IMR-90 (cell line): ENCODE results near the gene PHF21B. TPM values are rescaled to one million over a fixed set of nuclear protein-coding genes. Genes with fewer than 3 reads are reported as not detected.

Experiments used
- ATAC-seq: fragments of 200-7000 bp; cut with Tn5 transposase; 2 replicates; pipeline ENCODE4 v1.9.1; 2020; ENCODE audit warnings: low read depth, mild to moderate bottlenecking, moderate library complexity
- BruUV-seq: library from RNA; stranded (reverse); fragments of 400-500 nt; replicated peaks from 2 replicates; lab custom pipeline; 2021; lab: Mats Ljungman, UMichigan
- CTCF ChIA-PET: fragments of 300-600 bp; formaldehyde crosslinking; extraction: SDS; loops from one replicate; lab custom pipeline; 2021; ENCODE audit warnings: antibody characterized with exemption; lab: Yijun Ruan, JAX
- POLR2A ChIA-PET: fragments of 300-600 bp; sonication (Branson Sonifier 250); formaldehyde crosslinking; loops from one replicate; lab custom pipeline; 2022; ENCODE audit warnings: antibody characterized with exemption; ENCODE audit not compliant: unreplicated experiment; lab: Charles Lee
- DNase-seq: peaks from one replicate; pipeline ENCODE4 v3.0.0; 2013
- H2AFZ ChIP-seq: replicated peaks from 2 replicates; pipeline ENCODE3; 2013; ENCODE audit warnings: low read length, mild to moderate bottlenecking; ENCODE audit not compliant: poor library complexity
- H2AK5ac ChIP-seq: 2 replicates; pipeline ENCODE4 v1.6.1; 2013; ENCODE audit warnings: low read depth, low read length, inconsistent platforms
- H2AK9ac ChIP-seq: replicated peaks from 2 replicates; pipeline ENCODE3; 2013; ENCODE audit warnings: mild to moderate bottlenecking, low read depth, low read length, moderate library complexity; ENCODE audit not compliant: poor library complexity
- H2BK120ac ChIP-seq: 2 replicates; pipeline ENCODE4 v1.6.1; 2013; ENCODE audit warnings: low read depth, low read length, inconsistent platforms
- H2BK15ac ChIP-seq: 3 replicates; pipeline ENCODE4 v1.6.1; 2013; ENCODE audit warnings: low read depth, low read length, inconsistent platforms
- H2BK20ac ChIP-seq: 2 replicates; pipeline ENCODE4 v1.6.1; 2013; ENCODE audit warnings: low read depth, mild to moderate bottlenecking, inconsistent platforms, low read length, moderate library complexity
- H2BK5ac ChIP-seq: 2 replicates; pipeline ENCODE4 v1.6.1; 2013; ENCODE audit warnings: mild to moderate bottlenecking, low read depth, low read length, inconsistent platforms; ENCODE audit not compliant: poor library complexity, severe bottlenecking
- H3K14ac ChIP-seq: replicated peaks from 2 replicates; pipeline ENCODE4 v1.6.1; 2013; ENCODE audit warnings: low read depth, low read length, inconsistent platforms
- H3K18ac ChIP-seq: 2 replicates; pipeline ENCODE4 v1.6.1; 2013; ENCODE audit warnings: low read depth, low read length, control low read depth
- H3K23ac ChIP-seq: 2 replicates; pipeline ENCODE4 v1.6.1; 2013; ENCODE audit warnings: low read depth, low read length, inconsistent platforms
- H3K27ac ChIP-seq: 2 replicates; pipeline ENCODE4 v1.5.1; 2013; ENCODE audit warnings: mild to moderate bottlenecking, control low read depth, low read length; ENCODE audit not compliant: insufficient read depth
- H3K27me3 ChIP-seq: 2 replicates; pipeline ENCODE4 v1.6.1; 2013; ENCODE audit warnings: low read length; ENCODE audit not compliant: control insufficient read depth, insufficient read depth
- H3K36me3 ChIP-seq: 2 replicates; pipeline ENCODE4 v1.6.1; 2013; ENCODE audit warnings: low read length, mixed read lengths; ENCODE audit not compliant: control insufficient read depth, insufficient read depth
- H3K4ac ChIP-seq: 2 replicates; pipeline ENCODE4 v1.6.1; 2013; ENCODE audit warnings: low read depth, low read length, inconsistent platforms
- H3K4me1 ChIP-seq: 2 replicates; pipeline ENCODE4 v1.6.1; 2013; ENCODE audit warnings: low read length, mixed read lengths; ENCODE audit not compliant: control insufficient read depth, insufficient read depth
- H3K4me2 ChIP-seq: 2 replicates; pipeline ENCODE4 v1.6.1; 2013; ENCODE audit warnings: low read depth, mild to moderate bottlenecking, control low read depth, low read length, moderate library complexity
- H3K4me3 ChIP-seq: 2 replicates; pipeline ENCODE4 v1.5.1; 2013; ENCODE audit warnings: low read depth, mild to moderate bottlenecking, control low read depth, low read length, moderate library complexity; ENCODE audit not compliant: insufficient read depth
- H3K56ac ChIP-seq: 2 replicates; pipeline ENCODE4 v1.6.1; 2013; ENCODE audit warnings: low read length, inconsistent platforms; ENCODE audit not compliant: insufficient read depth; ENCODE audit errors: extremely low read depth
- H3K79me1 ChIP-seq, 2 experiments: 2 replicates each; pipeline ENCODE4 v1.6.1; 2013; ENCODE audit warnings: low read length in 2 of 2, inconsistent platforms in 1 of 2, low read depth in 1 of 2
- H3K9ac ChIP-seq: 2 replicates; pipeline ENCODE4 v1.6.1; 2013; ENCODE audit warnings: low read depth, low read length, control low read depth
- H3K9me1 ChIP-seq: 2 replicates; pipeline ENCODE4 v1.6.1; 2013; ENCODE audit warnings: low read length, inconsistent platforms; ENCODE audit not compliant: insufficient read depth
- H3K9me3 ChIP-seq: 2 replicates; pipeline ENCODE4 v1.6.1; 2013; ENCODE audit warnings: low read length; ENCODE audit not compliant: control insufficient read depth, insufficient read depth
- H4K20me1 ChIP-seq: 2 replicates; pipeline ENCODE4 v1.6.1; 2013; ENCODE audit warnings: low read length, inconsistent platforms; ENCODE audit not compliant: insufficient read depth
- H4K5ac ChIP-seq: 2 replicates; pipeline ENCODE4 v1.6.1; 2013; ENCODE audit warnings: mild to moderate bottlenecking, low read depth, low read length, control low read depth
- H4K8ac ChIP-seq, 2 experiments: 2 replicates each; pipeline ENCODE4 v1.6.1; 2013; ENCODE audit warnings: low read depth in 2 of 2, low read length in 2 of 2, control low read depth in 1 of 2, inconsistent platforms in 1 of 2
- H4K91ac ChIP-seq: 2 replicates; pipeline ENCODE4 v1.6.1; 2013; ENCODE audit warnings: low read depth, low read length, inconsistent platforms; ENCODE audit not compliant: insufficient read depth
- BHLHE40 ChIP-seq: fragments of 150-350 bp; IDR thresholded peaks from 2 replicates; pipeline ENCODE4 v1.6.1; 2016; ENCODE audit warnings: mild to moderate bottlenecking, low read depth, low read length
- CEBPB ChIP-seq: IDR thresholded peaks from 2 replicates; pipeline ENCODE4 v1.6.1; 2012; ENCODE audit warnings: low read depth, low read length, improper control_type of control experiment
- CHD1 ChIP-seq: IDR thresholded peaks from 2 replicates; pipeline ENCODE4 v1.6.1; 2012; ENCODE audit warnings: low read depth, low read length, improper control_type of control experiment
- MAFK ChIP-seq: IDR thresholded peaks from 2 replicates; pipeline ENCODE4 v1.6.1; 2012; ENCODE audit warnings: low read depth, low read length, improper control_type of control experiment
- MAZ ChIP-seq: IDR thresholded peaks from 2 replicates; pipeline ENCODE4 v1.6.1; 2012; ENCODE audit warnings: low read depth, mild to moderate bottlenecking, low read length, improper control_type of control experiment, moderate library complexity, borderline replicate concordance
- MXI1 ChIP-seq: IDR thresholded peaks from 2 replicates; pipeline ENCODE4 v1.6.1; 2012; ENCODE audit warnings: low read depth, mild to moderate bottlenecking, low read length, moderate library complexity, borderline replicate concordance
- POLR2A ChIP-seq: IDR thresholded peaks from 2 replicates; pipeline ENCODE4 v1.6.1; 2012; ENCODE audit warnings: mild to moderate bottlenecking, low read depth, low read length
- RCOR1 ChIP-seq: IDR thresholded peaks from 2 replicates; pipeline ENCODE4 v1.6.1; 2012; ENCODE audit warnings: mild to moderate bottlenecking, low read length, improper control_type of control experiment; ENCODE audit not compliant: insufficient replicate concordance
- RFX5 ChIP-seq: IDR thresholded peaks from 2 replicates; pipeline ENCODE4 v1.8.0; 2012; ENCODE audit warnings: low read depth, mild to moderate bottlenecking, low read length, moderate library complexity
- SMC3 ChIP-seq: fragments of 150-350 bp; IDR thresholded peaks from 2 replicates; pipeline ENCODE4 v1.6.1; 2016; ENCODE audit warnings: low read depth, mild to moderate bottlenecking, antibody characterized with exemption, low read length, moderate library complexity
- WGBS, 2 experiments: methylation state at CpG; one replicate each; pipeline versions ENCODE4 v1.1.5 to v1.1.7; 2013; ENCODE audit warnings: missing lambda C conversion rate in 2 of 2; ENCODE audit not compliant: insufficient read length in 1 of 2; ENCODE audit errors: extremely low coverage in 2 of 2; 5-methylcytosine and 5-hydroxymethylcytosine counted together
- dilution Hi-C: fragments of 300-500 bp; cut with HindIII; formaldehyde crosslinking; loops from one replicate; pipeline ENCODE4 v1.14.3; 2018; ENCODE audit warnings: low sequenced_read_pairs; ENCODE audit not compliant: unreplicated experiment
- in situ Hi-C: fragments of 300-500 bp; cut with MboI; formaldehyde crosslinking; loops from 3 replicates; pipeline ENCODE4 v1.14.3; 2019; ENCODE audit warnings: low sequenced_read_pairs, inconsistent platforms, mixed read lengths
- intact Hi-C: fragments of 100-400 bp; cut with micrococcal nuclease; formaldehyde crosslinking; loops from 2 replicates; pipeline ENCODE4 v1.10.0; 2022
- polyA plus RNA-seq, 3 experiments: library from polyadenylated mRNA; depleted of rRNA; stranded (reverse); fragments of >200 nt; gene quantifications; 2 replicates each; pipeline ENCODE4 v1.2.3, GENCODE V29; 2012; ENCODE audit warnings: low replicate concordance in 1 of 3
- total RNA-seq: library from RNA; depleted of rRNA; stranded (reverse); fragments of >200 nt; gene quantifications from 2 replicates; pipeline ENCODE4 v1.2.3, GENCODE V29; 2012
- TF ChIP-seq, protein P1 (sequence below): fragments of 150-350 bp; IDR thresholded peaks from 2 replicates; pipeline ENCODE4 v1.6.1; 2016; ENCODE audit warnings: low read depth, mild to moderate bottlenecking, low read length, moderate library complexity, borderline replicate concordance

PHF21B gene
- total and polyA plus RNA-seq, 2 of the 4 experiments (the other 2 are of a cell fraction) = 0.02 TPM; not detected in 1

DNA sequence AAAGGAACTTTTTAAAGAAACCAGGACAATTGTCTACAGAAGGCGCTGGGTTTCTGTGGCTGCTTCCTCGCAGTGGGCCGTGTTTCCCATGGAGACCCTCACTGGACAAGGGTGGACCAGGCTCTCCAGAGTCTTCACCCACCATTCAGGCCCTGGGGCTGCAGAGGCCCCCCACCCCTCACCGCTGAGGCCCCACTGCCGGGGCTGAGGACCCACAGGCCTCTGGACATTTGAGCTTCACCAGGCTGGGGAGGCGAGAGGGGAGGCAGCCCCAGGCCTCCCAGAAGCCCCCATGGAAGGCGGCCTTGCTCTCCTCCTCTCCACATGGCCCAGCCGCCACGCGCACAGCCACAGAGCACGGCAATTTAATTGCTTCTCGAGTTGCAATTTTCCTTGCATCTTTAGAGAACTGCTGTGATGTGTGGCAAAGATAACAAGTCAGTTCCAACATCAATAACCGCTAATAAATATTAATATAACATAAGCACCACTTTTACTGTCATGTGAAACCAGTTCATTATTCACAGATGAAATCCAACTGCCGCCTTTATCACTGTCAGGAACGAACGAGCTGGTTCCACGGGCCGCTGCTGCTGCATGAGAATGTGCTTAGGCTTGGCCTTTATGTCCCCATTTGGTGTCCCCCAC, 81.0 kb downstream of the PHF21B start:
- Histone ChIP-seq H2BK15ac (no peak overlapping the region), H3K4me3 (no peak overlapping the region), H2AK5ac (no peak overlapping the region), H2AK9ac (no peak overlapping the region), H3K56ac (no peak overlapping the region), H3K79me1 (no peaks in the 10 kb centered on the region), H3K4me2 (no peak overlapping the region), H3K18ac (no peak overlapping the region), H2BK20ac (no peak overlapping the region), H4K91ac (no peak overlapping the region), H3K23ac (no peak overlapping the region), H3K9ac (no peak overlapping the region), H4K5ac (no peak overlapping the region), H3K4me1 (no peaks in the 10 kb centered on the region), H3K27me3 (peaks cover 12% of the 10 kb centered on the region; the same call in 1 of the 2 replicates), H3K9me1 (no peaks in the 10 kb centered on the region), H4K8ac (no peak overlapping the region), H3K4ac (no peak overlapping the region), H2BK120ac (no peak overlapping the region), H3K36me3 (no peaks in the 10 kb centered on the region), H3K27ac (no peak overlapping the region), H3K9me3 (no peaks in the 10 kb centered on the region), H2BK5ac (no peak overlapping the region), H3K14ac (no peak overlapping the region), H2AFZ (no peak overlapping the region), H4K20me1 (no peaks in the 10 kb centered on the region)
- 64% methylated on average over 6 of the region's 18 CpGs; no CpG with 5 or more reads in 1 of the 2 experiments for WGBS, 2 experiments
- ATAC-seq (no peak), DNase-seq (no peak)
- ChIA-PET POLR2A (no interaction called here), CTCF (no interaction called here)
- BruUV-seq = no TSS peak
- in situ Hi-C loops (no loop called here), intact Hi-C loops (no loop called here), dilution Hi-C loops (no loop called here)
- TF ChIP-seq MXI1 = no peak
- TF ChIP-seq CEBPB = no peak
- TF ChIP-seq CHD1 = no peak
- TF ChIP-seq RCOR1 = no peak
- no peak for TF ChIP-seq RFX5
- no peak for TF ChIP-seq MAFK
- no peak for TF ChIP-seq POLR2A
- TF ChIP-seq BHLHE40 = no peak
- TF ChIP-seq, protein P1, sequence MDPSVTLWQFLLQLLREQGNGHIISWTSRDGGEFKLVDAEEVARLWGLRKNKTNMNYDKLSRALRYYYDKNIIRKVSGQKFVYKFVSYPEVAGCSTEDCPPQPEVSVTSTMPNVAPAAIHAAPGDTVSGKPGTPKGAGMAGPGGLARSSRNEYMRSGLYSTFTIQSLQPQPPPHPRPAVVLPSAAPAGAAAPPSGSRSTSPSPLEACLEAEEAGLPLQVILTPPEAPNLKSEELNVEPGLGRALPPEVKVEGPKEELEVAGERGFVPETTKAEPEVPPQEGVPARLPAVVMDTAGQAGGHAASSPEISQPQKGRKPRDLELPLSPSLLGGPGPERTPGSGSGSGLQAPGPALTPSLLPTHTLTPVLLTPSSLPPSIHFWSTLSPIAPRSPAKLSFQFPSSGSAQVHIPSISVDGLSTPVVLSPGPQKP = no peak
- no peak for TF ChIP-seq MAZ
- TF ChIP-seq SMC3 = no peak
